Nucleus accumbens (tissue), 56 donors: ENCODE measurements around the gene NT5DC2.

Source experiments
- DNase-seq, 56 donors: peaks; one replicate each; lab custom pipeline; 2025; lab: John Stamatoyannopoulos, UW

The NT5DC2 gene

DNA sequence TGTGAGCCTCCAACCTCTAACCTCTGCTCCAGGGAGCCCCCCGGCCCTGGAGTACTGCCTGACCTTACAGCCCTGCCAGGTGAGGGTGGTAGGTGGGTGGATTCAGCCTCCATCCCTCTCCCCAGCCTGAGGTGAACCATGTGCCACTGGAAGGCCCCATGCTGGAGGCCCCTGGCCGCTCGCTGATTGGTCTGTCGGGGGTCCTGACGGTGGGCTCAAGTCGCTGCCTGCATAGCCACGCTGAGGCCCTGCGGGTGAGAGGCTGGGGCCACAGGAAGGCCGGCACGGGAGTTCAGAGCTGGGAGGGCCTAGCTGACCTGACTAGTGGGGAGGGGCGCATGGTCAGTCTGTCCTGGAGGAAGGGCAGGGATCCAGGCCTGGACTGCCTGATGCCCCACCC, 19.1 kb downstream of the NT5DC2 start:
- no peak for DNase-seq

DNA sequence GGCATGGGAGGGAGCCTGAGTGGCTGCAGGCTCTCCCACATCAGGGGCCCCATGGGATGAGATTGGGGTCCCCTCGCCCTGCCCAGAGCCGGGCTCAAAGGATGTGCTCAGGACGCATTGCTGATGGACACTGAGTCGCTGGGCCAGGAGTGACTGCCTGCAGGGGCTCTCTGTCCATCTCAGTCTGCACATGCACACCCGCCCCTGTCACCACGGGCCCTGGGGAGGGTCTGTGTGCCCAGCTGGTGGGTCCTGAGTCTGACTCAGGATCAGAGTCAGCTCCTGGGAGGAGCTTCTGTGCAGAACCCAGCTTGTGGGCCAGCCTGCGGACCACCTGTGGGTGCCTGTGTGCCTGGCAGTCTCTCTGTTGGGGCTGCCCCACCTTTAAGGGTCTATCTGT, 20.4 kb downstream of the NT5DC2 start:
- DNase-seq: no peak

DNA sequence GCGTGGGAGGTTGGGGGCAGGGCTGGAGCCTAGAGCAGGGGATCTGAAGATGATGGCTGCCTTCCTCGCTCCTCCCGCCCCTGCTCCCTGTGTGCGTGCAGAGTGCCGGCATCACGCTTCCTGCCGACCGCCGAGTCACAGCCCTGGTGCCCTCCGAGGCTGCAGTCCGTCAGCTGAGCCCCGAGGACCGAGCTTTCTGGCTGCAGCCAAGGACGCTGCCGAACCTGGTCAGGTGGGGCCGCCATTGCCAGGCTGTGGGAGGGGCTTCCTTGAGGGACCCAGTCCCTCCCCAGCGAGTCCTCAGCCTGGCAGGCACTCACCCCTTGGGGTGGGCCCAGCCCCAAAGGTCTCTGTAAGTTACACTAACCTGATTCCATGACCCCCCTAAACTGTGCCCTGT, 20.9 kb downstream of the NT5DC2 start:
- DNase-seq: no peak

DNA sequence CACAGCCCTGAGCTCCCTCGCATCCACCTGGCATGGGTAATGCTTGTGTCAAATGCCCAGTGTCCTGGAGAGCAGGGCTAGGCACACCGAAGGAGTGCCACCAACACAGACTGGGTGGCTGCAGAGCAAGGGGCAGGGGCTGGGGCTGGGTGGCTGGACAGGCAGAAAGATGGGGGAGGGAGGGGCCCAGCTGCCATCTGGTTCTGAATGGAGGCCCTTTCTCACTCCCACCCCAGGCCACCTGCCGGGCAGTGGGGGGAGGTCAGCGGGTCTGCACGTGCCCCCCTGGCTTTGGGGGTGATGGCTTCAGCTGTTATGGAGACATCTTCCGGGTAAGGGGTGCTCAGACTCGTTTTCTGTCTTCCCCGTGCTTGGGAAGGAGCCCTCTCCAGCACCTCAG, 21.6 kb downstream of the NT5DC2 start:
- no peak for DNase-seq

DNA sequence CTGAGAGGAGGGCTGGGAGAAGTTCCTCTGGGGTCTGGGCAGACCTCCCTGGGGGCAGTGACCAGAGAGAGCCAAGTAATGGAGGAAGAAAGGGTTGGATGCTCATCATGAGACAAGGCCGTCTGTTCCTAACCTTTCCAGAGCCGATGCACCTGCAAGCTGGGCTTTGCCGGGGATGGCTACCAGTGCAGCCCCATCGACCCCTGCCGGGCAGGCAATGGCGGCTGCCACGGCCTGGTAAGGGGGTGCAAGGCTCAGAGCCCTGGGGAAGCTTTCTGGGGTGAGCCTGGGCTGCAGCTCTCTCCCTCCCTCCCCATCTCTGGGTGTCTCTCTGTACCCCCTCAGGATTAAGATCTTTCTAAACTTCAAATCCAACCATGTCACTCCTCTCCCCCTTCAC, 22.1 kb downstream of the NT5DC2 start:
- no peak for DNase-seq

DNA sequence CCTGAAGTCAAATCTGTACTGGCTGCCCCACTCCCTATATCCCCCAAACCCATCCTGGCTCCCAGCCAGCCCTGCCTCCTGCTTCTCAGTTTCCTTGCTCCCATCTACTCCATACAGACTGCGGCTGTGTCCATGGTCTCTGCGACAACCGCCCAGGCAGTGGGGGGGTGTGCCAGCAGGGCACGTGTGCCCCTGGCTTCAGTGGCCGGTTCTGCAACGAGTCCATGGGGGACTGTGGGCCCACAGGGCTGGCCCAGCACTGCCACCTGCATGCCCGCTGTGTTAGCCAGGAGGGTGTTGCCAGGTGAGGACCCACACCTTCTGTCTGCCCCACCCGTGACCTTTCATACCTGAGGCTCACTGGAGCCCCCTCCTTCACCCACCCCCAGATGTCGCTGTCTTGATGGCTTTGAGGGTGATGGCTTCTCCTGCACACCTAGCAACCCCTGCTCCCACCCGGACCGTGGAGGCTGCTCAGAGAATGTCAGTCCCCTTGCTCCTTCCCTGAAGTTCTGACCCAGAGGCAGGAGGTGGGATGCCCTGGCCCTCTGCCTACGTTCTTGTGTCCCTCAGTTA, 23.8 kb downstream of the NT5DC2 start:
- DNase-seq: no peak

DNA sequence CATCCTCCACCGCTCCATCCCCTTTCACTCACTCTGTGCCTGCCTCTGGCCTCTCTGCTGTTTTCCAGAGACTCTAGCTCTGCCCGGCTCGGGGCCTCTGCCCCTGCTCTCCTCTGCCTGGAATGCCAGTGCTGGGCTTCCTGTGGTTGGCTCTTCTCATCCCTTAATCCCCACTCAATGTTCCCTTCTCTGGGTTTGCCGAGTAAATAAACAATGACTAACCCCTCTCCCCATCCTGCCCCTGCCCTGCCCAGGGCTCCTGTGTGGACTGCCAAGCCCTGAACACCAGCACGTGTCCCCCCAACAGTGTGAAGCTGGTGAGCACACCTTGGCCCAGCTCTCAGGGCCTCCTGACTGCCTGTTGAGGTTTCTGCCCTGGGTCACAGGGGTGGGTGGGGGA, 26.3 kb downstream of the NT5DC2 start:
- no peak for DNase-seq

DNA sequence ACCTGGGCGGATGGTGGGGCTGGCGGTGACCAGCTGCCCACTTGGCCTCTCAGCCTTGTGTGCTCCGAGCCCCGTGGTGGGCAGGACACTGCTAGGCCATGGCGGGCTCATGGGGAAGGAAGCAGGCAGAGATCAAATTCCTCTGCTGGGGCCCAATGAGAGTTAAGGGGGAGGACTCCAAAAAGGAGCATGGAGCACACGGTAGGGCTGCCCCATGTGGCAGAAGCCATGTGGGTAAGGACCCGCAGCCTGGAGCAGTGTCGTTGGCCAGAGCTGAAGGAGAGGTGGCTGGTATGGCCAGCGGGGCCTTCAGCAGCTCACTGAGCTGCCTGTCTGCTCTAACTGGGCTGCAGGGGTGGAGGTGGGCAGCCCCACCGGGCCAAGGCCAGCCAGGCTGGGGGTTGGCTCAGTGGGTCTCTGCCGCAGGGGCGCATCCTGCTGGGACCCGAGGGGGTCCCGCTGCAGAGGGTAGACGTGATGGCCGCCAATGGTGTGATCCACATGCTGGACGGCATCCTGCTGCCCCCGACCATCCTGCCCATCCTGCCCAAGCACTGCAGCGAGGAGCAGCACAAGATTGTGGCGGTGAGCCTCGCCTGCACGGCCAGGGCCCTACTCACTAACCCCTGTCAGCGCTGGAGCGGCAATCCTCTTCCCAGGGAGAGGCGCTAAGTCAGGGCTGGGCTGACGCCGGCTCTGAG, 27.2 kb downstream of the NT5DC2 start:
- no peak for DNase-seq

DNA sequence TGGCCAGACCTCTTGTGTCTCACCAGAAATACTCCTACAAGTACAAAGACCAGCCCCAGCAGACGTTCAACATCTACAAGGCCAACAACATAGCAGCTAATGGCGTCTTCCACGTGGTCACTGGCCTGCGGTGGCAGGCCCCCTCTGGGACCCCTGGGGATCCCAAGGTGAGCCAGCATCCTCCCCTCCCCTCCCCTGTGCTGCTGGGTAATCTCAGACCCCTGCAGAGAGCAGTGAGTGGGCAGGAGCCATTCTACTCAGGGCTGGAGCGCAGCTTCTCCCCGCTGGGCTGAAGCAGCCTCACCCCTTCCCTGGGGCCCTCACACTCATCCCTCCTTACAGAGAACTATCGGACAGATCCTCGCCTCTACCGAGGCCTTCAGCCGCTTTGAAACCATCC, 28.7 kb downstream of the NT5DC2 start:
- DNase-seq: no peak

DNA sequence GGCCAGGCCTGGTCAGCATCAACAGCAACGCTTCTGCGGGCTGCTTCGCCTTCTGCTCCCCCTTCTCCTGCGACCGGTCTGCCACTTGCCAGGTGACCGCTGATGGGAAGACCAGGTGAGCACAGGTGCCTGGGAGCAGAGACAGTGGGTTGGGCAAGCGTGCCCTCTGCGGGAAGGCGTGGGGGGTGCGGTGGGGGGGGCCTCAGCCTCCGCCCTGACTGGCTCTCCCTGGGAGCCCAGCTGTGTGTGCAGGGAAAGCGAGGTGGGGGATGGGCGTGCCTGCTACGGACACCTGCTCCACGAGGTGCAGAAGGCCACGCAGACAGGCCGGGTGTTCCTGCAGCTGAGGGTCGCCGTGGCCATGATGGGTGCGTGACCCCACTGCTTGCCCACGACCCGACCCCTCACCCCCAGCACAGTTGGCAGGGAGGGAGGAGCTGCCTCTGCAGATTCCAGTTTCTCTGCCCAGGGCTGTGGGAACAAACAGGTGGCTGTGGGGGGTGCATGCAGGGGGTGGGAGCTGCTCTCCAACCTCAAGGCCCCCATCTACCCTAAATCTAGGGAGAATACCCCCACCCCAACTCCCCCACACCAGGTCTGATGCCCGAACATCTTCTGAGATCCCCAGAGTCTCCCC, 29.8 kb downstream of the NT5DC2 start:
- DNase-seq: no peak

DNA sequence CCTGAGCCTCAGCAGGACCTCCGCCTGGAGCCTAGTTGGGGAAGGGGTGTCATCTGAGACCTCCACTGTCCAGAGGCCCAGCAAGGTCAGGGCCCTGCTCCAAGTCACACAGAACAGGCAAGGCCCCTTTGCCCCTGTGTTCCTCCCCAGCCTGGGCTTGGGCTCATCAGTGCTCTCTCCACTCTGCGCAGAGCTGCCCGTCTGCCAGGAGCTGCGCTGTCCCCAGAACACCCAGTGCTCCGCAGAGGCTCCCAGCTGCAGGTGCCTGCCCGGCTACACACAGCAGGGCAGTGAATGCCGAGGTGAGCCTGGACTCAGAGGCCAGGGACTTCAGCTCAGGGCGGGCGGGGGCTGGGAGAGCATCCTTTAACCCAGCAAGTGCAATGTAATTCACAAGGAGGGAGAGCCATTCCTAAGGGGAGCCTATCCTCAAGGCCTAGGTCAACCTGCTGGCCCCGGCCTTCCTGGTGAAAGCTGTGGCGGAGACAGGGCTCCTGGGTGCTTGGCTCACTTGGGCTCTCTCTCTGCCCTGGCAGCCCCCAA, 30.8 kb downstream of the NT5DC2 start:
- no peak for DNase-seq

DNA sequence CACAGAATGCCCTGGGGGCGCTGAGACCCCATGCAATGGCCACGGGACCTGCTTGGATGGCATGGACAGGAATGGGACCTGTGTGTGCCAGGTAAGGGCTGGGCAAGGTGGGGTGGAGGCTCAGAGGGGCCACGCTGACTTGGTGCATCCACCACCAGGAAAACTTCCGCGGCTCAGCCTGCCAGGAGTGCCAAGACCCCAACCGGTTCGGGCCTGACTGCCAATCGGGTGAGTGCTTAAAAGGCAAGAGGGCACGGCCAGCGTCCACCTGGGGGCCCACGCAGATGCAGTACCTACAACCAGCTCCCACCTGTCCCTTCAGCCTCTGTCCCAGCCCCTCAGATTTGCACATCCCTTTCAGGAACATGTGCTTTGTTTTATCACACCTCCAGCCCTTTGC, 31.7 kb downstream of the NT5DC2 start:
- no peak for DNase-seq

DNA sequence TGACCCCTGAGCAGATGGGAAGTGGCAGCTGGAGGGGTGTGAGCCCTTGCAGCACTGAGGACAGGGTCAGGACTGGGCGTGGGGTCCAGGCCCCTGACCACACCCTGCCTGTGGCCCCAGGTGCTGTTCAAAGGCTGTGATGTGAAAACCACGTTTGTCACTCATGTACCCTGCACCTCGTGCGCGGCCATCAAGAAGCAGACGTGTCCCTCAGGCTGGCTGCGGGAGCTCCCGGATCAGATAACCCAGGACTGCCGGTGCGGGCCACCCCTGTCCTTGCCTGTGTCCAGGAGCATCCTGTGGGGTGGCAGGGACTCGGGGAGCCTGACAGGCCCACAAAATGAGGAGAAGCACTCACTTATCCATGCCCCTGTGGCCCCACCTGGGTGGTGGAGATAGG, 32.6 kb downstream of the NT5DC2 start:
- no peak for DNase-seq

DNA sequence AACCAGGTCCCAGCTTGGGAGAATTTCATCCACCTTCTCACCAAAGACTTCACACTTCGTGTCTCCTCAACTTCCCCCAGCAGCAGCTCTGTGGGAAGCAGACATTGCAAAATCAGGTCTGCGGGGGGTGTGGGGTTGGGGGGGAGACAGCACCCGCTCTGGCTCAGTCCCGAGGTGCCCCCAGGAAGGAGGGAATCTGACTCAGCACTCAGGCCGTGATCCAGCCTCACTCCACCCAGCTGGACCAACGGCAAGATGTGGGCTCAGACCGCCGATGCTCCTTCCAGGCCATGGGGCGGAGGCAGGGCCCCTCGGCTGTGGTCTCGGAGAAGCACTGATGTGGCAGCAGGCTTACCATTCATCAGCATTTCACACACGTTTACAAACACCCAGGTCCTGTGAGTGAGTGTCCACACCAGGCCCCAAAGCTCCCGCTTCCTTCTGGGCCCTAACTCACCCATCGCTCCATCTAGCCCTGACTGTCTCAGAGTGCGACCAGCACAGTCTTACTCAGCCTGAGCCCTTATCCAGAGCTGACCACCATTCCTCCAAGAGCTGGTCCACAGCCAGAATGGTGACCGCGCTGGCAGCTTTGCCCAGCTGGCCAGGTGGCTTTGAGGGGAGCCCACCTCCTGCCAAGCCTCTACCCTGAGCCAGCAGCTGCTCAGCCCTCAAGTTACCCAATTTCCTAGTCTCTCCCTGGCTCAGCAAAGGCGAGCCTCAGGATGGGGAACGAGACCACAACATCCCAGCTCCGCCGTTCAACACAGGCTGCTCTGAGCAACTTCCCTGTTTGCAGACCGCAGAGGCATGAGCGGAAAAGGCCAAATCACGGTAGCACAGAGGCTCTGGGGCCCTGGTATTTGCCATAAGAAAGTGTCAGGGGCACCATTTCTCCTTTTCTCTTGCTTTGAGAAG, 35.3 kb downstream of the NT5DC2 start:
- DNase-seq: peak in 23 of 56 donors; percentile 12 to 63 (median 22)

DNA sequence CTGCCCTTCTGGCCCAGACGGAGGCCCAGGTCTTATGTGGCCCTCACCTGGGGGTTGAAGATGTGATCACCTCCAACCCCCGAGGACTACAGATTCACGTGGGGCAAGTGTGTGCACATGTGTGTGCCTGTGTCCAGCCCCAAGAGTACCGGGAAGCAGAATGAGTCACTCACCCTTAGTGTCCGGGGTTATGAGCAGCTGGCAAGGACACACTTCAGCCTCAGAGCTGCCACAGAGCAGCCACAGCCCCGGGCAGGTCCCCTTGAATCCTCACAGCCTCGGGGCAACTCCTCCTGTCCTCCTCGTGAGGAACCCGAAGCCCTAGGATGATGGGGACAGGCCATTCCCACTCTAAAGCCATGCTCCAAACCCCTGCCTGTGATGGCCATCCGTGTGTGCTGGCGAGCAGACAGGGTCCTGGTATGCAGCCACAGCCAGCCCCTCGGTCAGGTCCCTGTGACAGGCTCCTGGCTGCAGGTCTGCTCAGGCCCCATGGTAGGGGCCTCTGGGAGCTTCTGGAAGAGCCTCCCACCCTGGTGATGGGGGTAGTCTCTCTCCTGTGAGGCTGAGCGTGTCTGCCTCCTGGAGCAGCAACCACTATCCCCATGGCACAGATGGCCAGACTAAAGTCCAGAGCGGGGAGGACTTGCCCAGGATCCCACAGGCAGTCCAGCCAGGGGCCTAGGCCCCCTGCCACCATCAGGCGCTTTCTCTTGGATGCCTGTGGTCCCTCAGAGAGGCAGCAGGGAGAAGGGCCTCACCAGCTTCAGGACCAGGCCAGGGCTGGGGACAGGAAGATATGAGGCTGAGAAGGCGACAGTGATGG, 37.7 kb downstream of the NT5DC2 start:
- no peak for DNase-seq

DNA sequence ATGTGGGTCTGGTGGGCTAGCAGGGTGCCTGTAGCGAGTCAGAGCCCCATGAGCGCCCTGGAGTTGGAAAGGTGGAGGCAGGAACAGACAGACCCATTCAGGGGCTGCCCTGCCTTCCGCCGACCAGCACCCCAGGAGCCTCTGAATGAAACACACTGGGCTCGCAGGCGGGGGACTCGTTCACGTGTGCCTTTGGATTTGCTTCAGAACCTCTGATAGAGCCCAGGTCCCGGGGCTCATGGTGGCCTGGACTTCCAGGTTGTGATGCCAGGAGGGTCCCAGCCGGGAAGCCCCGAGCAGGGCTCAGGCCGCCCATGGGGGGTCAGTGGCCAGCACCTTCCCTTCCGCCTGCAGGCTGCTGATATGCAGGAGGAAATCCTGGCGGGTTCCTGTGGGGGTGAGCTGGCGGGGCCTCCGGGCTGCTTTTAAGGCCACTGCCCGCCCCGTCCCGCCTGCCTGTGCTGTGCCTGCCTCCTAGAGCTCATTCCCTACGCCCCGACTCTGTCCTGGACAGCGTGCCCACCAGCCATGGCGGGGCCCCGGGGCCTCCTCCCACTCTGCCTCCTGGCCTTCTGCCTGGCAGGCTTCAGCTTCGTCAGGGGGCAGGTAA, 38.7 kb downstream of the NT5DC2 start, which contains the start of gene STAB1:
TSS of gene STAB1 (plus strand) at position 453 of the 610 bp plus-strand sequence. CDS start at position 529, 76 bp downstream.
- peak in 1 of 56 donors; percentile 7 for DNase-seq

DNA sequence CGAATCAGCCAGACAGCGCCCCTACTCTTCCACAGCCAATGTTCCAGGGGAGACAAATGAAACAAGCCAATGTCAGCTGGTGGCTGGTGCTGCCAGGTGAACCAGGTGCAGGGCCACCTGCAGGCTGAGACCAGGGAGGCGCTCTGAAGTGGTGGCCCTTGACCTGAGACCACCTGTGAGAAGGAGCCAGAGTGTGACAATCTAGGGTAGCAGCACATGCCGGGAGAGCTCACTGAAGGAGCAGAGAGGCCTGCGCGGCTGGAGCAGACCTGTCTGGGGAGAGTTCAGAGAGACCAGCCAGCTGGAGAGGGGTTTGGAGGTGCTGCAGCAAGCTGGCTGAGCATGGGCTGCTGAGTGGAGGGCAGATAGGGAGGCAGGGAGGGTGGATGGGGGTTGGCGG, 39.2 kb downstream of the NT5DC2 start:
- DNase-seq: no peak

DNA sequence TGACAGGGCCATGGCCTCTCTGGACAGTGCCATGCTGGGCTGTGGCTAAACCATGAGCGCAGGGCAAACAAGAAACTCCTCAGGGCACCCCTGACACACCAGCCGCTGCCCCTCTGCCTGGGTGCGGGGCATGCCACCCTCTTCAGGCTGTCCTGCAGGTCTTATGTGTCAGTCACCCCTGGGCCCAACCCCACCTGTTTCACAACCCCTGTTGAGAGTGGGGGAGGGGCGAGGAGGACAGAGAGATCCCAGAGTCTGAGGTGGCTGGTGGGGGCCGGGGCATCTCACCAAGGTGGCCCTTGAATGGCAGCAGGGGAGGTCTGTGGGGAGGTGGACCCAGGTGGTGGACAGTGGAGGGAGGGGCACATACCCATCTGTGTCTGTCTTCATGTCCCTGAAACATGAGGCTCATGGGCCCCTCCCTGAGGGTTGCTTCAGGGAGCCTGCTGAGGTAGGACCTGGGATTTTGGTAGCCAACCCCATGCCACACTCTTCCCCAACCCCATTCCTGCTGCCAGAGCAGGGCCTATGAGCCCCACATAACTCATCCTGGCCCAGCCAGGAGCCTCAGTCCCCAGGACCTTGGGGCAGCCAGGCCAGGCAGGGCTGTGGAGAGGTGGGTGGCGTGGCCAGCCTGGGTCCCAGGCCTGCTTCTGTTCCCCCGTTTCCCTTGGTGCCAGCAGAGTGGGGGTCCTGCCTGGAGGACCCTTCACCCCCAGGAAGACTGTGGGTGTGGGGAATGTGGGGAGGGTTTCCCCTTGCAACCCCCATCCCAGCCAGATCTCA, 40.2 kb downstream of the NT5DC2 start:
- no peak for DNase-seq

DNA sequence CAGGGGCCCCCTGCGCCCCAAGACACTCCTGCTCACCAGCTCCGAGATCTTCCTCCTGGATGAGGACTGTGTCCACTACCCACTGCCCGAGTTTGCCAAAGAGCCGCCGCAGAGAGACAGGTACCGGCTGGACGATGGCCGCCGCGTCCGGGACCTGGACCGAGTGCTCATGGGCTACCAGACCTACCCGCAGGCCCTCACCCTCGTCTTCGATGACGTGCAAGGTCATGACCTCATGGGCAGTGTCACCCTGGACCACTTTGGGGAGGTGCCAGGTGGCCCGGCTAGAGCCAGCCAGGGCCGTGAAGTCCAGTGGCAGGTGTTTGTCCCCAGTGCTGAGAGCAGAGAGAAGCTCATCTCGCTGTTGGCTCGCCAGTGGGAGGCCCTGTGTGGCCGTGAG, 41.6 kb downstream of the NT5DC2 start:
- no peak for DNase-seq
